Ovary (tissue), 3 donors: Measurements from ENCODE around the gene RYR2.

Source experiments
- POLR2A ChIP-seq: fragments of 450-650 bp; IDR thresholded peaks from one replicate; pipeline ENCODE4 v1.6.1; 2017; ENCODE audit warnings: antibody characterized with exemption, mild to moderate bottlenecking, moderate library complexity
- TF ChIP-seq, protein P1 (sequence below), 3 donors: fragments of 450-650 bp in 2 of 3; fragments of 200-600 bp in 1 of 3; IDR thresholded peaks; one replicate each; pipeline versions ENCODE4 v1.5.1 to v1.8.0; 2016 to 2022; ENCODE audit warnings: antibody characterized with exemption in 3 of 3, mild to moderate bottlenecking in 1 of 3
- donor health status: DM: no; HTN: no; CAD: no.

DNA sequence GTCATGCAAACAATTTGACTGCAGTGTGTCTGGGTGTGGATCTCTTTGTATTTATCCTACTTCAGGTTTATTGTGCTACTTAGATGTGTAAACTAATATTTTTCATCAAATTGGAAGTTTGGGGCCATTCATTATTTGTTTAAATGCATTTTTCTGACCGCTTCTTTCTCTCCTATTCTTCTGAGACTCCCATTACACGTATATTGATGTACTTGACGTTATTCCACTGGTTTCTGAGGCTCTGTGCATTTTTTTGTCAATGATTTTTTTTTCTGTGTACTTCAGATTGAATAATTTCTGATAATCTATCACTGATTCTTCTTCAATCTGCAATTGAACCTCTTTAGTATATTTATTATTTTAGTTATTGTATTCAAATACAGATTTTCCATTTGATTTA is 276.8 kb downstream of the RYR2 start:
- TF ChIP-seq, protein P1, sequence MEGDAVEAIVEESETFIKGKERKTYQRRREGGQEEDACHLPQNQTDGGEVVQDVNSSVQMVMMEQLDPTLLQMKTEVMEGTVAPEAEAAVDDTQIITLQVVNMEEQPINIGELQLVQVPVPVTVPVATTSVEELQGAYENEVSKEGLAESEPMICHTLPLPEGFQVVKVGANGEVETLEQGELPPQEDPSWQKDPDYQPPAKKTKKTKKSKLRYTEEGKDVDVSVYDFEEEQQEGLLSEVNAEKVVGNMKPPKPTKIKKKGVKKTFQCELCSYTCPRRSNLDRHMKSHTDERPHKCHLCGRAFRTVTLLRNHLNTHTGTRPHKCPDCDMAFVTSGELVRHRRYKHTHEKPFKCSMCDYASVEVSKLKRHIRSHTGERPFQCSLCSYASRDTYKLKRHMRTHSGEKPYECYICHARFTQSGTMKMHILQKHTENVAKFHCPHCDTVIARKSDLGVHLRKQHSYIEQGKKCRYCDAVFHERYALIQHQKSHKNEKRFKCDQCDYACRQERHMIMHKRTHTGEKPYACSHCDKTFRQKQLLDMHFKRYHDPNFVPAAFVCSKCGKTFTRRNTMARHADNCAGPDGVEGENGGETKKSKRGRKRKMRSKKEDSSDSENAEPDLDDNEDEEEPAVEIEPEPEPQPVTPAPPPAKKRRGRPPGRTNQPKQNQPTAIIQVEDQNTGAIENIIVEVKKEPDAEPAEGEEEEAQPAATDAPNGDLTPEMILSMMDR (IDR thresholded peaks at IDR 0.05) = no peak
- no peak for TF ChIP-seq POLR2A
